HG03045 (cell line): ENCODE measurements around the gene SLC9C2.
"Not testable (repeated sequence)": the region's sequence is repeated elsewhere in the genome, so short reads cannot be mapped to it uniquely, and the experiment has no call there.

ENCODE experiments used
- ATAC-seq: cut with Tn5 transposase; IDR thresholded peaks from one replicate; pipeline ENCODE4 v1.9.1; 2021; ENCODE audit warnings: mild to moderate bottlenecking, moderate library complexity; ENCODE audit not compliant: unreplicated experiment

Gene SLC9C2, protein sequence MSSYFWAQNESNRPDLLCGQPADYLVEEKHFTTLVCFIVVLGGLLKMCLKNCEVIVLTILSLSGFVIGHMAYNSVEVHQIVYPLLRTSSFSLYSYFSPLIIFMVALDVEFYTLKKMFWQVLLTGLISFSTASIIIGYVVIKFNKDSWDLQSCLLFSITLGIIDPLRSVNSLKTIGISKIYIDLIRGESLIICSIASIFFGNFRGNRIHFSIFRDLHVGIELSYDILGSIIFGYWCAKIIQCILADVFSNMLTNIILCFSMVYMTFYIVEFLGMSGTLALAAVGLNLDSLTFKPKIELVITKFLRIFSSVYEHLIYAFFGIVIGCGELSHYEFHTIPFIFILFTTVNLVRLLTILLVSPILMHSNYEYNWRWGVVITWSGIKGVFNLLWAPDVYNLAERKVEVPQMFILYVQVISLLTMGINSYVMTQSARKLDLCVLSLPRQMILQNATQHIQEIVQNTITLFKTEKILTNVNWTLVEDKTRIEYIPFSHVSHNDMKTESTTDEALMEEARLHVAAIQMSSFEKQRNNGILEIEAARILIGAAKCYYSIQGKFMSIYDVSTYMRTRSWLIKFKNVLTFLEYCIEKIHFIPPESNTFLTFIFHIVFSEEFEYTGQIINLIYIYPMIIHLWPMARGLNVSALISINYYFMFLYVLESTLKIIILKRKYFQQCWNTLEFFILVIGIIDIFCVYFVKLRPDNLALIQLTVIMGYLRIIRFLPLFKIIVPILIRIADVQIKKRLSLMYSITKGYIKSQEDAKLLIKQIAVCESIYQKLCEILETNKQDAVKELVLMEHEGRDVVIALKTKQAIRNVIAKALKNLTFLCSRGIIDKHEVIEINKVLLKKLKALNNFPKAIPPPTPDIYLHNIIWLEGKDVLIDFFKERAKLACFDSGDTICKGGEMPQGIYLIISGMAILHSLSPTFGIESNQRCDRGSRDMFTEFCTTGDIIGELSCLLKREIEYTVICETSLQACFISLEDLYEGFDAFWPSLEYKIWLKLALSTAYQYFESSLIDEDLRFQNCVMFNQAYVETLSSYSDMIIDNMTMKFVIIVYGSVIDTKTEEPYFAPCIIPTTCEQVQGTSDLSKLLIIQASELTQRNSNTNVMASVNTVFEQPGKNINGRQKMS

GRCh38 chr1:173603056-173603591 lies at the start of gene SLC9C2:
SLC9C2 (minus strand) TSS chr1:173603072; CDS start chr1:173601776, 1,296 bp downstream.
- ATAC-seq: no peak

DNA sequence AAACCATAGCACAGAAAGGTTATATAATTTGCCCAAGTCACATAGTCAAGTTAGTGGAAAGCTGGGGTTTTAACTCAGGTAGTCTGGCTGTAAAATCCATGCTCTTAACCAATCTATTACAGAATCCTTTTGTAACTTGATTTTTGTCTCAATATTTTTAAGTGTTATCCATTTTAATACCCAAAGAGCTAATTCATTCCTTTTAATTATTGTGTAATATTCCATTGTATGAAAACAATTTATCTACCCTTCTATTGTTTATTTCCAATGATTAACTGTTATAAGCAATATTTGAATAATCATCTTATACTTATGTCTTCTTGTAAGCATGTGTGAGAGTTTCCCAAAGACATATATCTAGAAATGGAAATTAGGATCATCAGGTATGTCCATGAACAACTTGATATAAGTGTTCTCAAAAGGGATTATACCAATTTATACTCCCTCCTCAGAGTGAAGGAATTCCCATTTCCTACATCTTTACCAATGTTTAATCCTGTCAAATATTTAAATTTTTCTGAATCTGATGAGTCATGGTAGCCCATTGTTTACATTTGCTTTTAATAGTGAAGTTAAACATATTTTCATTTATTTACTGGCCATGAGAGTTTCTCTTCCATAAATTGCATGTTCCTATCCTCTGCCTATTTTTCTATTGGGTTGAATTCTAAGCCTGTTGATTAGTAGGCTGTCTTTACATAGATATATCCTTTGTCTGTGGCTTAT lies 46.2 kb upstream of the SLC9C2 start:
- ATAC-seq: no peak

GRCh38 chr1:173646656-173647055 lies 43.8 kb upstream of the SLC9C2 start:
- no peak for ATAC-seq

- ATAC-seq: not testable (repeated sequence)
Measured at GRCh38 chr1:173642450-173643139, 39.7 kb upstream of the SLC9C2 start.

GRCh38 chr1:173639102-173639501 lies 36.2 kb upstream of the SLC9C2 start:
- ATAC-seq: no peak

DNA sequence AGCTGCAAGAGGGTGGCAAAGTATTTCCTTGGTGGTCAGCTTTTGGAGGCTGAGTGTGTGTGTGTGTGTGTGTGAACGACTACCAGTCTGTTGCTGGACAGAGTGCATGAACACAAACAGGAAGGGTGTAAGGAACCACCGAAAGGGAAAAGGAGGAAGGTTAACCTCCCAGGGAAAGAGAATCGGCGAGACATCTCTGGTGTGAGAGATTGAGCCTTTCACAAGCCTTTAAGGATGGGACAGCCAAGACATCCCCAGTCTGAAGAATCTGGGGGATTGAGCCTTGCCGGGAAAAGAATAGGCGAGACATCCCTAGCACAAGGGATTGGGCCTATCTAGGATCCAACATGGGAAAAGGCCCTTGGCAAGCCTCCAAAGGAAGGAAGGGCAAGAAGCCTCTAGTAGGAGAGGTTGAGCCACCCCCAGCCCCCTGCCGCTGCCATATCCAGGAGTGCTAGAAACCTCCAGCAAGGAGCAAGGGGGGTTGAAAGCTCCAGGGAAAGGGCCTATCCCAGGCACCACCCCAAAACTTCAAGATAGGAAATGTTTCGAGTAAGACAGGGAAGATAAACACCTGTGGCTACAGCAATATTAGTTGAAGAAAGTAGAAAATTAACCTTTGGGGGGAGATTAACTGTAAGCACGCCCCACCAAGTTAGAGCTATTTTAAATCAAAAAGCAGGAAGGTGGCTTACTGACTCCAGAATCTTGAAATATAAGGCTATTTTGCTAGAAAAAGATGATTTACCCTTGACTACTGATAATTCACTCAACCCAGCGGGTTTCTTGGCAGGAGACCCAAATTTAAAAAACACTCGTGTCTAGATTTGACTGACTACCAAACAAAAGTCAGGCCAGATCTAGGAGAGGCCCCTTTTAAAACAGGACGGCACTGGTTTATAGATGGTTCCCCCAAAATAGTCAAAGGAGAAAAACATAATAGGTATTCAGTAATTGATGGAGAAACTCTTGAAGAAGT lies 35.5 kb upstream of the SLC9C2 start:
- ATAC-seq: no peak

DNA sequence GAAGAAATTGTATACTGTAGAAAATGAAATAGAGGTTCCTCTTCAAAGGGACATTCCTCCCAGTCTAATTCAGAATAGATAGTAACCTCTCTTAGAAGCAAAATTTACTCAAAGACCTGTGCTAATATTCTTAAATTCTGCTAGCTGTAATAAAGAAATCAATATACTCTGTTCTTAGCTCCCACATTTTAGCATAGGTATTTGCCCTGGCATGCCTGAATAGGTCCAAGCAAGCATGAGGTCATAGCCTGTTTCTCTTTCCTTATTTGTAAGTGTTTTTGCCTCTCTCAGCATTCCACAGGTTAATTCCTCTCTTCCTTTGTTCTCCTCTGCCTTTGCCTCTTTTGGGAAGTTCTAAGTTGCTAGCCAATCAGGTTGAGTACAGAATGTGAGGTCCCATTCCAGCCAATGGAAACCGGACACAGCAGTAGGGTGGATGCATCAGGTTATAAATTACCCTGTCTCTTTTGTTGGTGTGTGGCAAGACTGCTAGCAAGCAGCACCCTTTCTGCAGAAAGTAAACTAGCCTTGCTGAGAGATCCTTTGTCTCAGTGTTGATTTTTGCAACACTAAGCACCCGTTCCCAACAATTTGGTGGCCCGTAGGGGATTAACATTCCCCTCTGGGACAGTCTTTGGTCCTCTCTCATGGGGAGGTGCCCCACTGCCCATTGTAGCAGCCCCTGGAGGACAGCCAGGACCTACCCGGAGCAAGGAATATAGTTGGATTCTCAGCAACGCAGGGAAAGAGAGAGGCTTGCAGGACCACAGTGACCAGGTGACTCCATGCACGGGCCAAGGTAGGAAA lies 34.6 kb upstream of the SLC9C2 start:
- not testable (repeated sequence) for ATAC-seq

GRCh38 chr1:173635116-173635515 lies 32.2 kb upstream of the SLC9C2 start, which contains the start of gene TEX50:
TEX50 (plus strand) TSS chr1:173635338; CDS start chr1:173635522, 184 bp downstream.
- ATAC-seq: no peak

GRCh38 chr1:173628888-173629287 lies 26.0 kb upstream of the SLC9C2 start:
- ATAC-seq: no peak

- ATAC-seq: no peak
Measured at GRCh38 chr1:173627269-173627668, 24.4 kb upstream of the SLC9C2 start.

GRCh38 chr1:173616859-173617258 lies 14.0 kb upstream of the SLC9C2 start:
- ATAC-seq: no peak

- not testable (repeated sequence) for ATAC-seq
Measured at GRCh38 chr1:173613086-173613485, 10.2 kb upstream of the SLC9C2 start.

GRCh38 chr1:173608503-173609216 lies 5.8 kb upstream of the SLC9C2 start:
- no peak for ATAC-seq

- no peak for ATAC-seq
Measured at GRCh38 chr1:173601588-173601987, 1.3 kb downstream of the SLC9C2 start.

GRCh38 chr1:173596097-173596825 lies 6.6 kb downstream of the SLC9C2 start:
- ATAC-seq: no peak

DNA sequence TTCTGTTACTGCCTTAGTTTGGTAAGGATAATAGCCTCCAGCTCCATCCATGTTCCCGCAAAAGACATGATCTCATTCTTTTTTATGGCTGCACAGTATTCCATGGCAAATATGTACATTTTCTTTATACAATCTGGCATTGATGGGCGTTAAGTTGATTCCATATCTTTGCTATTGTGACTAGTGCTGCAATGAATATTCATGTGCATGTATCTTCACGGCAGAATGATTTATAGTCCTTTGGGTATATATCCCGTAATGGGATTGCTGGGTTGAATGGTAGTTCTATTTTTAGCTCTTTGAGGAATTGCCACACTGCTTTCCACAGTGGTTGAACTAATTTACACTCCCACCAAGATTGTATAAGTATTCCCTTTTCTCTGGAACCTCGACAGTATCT lies 11.7 kb downstream of the SLC9C2 start:
- not testable (repeated sequence) for ATAC-seq
